ENCODE measurements around the gene INSR.

- TF ChIP-seq POLR2A (IDR thresholded peaks at IDR 0.05; ENCODE audit: low read length), result no peak
- no peak for TF ChIP-seq GATA1 (IDR thresholded peaks at IDR 0.05; ENCODE audit: low read depth, low read length)
Observed at GRCh38 chr19:7336321-7336973, 42.2 kb upstream of the INSR start.
